ENCODE results near the gene TTF2. TPM values are rescaled to one million over a fixed set of nuclear protein-coding genes. Genes with fewer than 3 reads are reported as not detected.

The TTF2 gene
- total and polyA plus RNA-seq, 2 of the 8 experiments (the other 6 are each of a cell fraction or from before 2014, with no cell fraction given): 16.9 to 89.6 TPM

DNA sequence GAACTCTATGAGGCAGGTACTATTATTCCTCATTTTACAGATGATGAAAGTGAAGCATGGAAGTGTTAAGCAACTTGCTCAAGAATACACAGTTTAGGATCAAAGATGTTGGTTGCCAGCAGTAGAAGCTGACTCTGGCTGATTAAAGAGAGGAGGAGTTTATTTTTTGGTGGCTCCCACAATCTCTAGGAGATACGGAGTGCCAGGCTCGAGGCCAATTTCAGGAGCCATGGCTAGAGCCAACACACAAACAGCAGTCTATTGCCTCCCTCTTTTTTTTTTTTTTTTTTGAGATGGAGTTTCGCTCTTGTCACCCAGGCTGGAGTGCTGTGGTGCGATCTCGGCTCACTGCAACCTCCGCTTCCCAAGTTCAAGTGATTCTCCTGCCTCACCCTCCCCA is 19.6 kb downstream of the TTF2 start (continued):
- TF ChIP-seq, protein P1, sequence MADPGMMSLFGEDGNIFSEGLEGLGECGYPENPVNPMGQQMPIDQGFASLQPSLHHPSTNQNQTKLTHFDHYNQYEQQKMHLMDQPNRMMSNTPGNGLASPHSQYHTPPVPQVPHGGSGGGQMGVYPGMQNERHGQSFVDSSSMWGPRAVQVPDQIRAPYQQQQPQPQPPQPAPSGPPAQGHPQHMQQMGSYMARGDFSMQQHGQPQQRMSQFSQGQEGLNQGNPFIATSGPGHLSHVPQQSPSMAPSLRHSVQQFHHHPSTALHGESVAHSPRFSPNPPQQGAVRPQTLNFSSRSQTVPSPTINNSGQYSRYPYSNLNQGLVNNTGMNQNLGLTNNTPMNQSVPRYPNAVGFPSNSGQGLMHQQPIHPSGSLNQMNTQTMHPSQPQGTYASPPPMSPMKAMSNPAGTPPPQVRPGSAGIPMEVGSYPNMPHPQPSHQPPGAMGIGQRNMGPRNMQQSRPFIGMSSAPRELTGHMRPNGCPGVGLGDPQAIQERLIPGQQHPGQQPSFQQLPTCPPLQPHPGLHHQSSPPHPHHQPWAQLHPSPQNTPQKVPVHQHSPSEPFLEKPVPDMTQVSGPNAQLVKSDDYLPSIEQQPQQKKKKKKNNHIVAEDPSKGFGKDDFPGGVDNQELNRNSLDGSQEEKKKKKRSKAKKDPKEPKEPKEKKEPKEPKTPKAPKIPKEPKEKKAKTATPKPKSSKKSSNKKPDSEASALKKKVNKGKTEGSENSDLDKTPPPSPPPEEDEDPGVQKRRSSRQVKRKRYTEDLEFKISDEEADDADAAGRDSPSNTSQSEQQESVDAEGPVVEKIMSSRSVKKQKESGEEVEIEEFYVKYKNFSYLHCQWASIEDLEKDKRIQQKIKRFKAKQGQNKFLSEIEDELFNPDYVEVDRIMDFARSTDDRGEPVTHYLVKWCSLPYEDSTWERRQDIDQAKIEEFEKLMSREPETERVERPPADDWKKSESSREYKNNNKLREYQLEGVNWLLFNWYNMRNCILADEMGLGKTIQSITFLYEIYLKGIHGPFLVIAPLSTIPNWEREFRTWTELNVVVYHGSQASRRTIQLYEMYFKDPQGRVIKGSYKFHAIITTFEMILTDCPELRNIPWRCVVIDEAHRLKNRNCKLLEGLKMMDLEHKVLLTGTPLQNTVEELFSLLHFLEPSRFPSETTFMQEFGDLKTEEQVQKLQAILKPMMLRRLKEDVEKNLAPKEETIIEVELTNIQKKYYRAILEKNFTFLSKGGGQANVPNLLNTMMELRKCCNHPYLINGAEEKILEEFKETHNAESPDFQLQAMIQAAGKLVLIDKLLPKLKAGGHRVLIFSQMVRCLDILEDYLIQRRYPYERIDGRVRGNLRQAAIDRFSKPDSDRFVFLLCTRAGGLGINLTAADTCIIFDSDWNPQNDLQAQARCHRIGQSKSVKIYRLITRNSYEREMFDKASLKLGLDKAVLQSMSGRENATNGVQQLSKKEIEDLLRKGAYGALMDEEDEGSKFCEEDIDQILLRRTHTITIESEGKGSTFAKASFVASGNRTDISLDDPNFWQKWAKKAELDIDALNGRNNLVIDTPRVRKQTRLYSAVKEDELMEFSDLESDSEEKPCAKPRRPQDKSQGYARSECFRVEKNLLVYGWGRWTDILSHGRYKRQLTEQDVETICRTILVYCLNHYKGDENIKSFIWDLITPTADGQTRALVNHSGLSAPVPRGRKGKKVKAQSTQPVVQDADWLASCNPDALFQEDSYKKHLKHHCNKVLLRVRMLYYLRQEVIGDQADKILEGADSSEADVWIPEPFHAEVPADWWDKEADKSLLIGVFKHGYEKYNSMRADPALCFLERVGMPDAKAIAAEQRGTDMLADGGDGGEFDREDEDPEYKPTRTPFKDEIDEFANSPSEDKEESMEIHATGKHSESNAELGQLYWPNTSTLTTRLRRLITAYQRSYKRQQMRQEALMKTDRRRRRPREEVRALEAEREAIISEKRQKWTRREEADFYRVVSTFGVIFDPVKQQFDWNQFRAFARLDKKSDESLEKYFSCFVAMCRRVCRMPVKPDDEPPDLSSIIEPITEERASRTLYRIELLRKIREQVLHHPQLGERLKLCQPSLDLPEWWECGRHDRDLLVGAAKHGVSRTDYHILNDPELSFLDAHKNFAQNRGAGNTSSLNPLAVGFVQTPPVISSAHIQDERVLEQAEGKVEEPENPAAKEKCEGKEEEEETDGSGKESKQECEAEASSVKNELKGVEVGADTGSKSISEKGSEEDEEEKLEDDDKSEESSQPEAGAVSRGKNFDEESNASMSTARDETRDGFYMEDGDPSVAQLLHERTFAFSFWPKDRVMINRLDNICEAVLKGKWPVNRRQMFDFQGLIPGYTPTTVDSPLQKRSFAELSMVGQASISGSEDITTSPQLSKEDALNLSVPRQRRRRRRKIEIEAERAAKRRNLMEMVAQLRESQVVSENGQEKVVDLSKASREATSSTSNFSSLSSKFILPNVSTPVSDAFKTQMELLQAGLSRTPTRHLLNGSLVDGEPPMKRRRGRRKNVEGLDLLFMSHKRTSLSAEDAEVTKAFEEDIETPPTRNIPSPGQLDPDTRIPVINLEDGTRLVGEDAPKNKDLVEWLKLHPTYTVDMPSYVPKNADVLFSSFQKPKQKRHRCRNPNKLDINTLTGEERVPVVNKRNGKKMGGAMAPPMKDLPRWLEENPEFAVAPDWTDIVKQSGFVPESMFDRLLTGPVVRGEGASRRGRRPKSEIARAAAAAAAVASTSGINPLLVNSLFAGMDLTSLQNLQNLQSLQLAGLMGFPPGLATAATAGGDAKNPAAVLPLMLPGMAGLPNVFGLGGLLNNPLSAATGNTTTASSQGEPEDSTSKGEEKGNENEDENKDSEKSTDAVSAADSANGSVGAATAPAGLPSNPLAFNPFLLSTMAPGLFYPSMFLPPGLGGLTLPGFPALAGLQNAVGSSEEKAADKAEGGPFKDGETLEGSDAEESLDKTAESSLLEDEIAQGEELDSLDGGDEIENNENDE (IDR thresholded peaks at IDR 0.05; ENCODE audit: insufficient replicate concordance, low read length): no peak
- no peak for TF ChIP-seq RAD21 (IDR thresholded peaks at IDR 0.05 in 1 of 2, conservative IDR thresholded peaks at IDR 0.05 in 1 of 2; ENCODE audit: low read depth in 2 of 2, low read length in 2 of 2)
